Measurements from ENCODE around the gene CMTM3. TPM values are rescaled to one million over a fixed set of nuclear protein-coding genes. Genes with fewer than 3 reads are reported as not detected.

Gene CMTM3
- total RNA-seq, 1 experiment from 2014 or later, result 19.1 TPM

DNA sequence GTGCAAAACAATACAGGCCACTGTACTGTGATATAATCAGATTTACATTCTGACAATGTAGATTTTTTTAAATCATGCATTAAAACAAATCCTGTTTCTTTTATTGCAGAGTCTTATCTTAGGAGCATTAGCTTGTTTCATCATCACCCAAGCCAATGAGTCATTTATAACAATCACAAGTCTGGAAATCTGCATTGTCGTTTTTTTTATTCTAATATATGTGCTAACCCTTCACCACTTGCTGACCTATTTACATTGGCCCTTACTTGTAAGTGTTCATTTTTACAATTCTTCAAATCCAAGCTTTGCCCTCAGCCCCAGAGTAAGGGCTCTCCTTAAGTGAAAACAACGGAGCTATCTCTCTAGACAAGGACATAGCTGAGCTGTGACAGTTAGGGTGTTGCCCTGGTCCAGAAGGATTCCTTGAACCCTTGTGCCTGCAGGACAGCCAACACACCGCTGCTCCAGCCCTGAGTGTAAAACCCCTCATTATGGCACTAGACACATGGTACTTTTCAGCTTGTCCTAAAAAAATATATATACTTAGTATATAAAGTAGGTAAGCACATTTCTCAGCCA is 34.6 kb upstream of the CMTM3 start (continued):
- TF ChIP-seq, protein P1, sequence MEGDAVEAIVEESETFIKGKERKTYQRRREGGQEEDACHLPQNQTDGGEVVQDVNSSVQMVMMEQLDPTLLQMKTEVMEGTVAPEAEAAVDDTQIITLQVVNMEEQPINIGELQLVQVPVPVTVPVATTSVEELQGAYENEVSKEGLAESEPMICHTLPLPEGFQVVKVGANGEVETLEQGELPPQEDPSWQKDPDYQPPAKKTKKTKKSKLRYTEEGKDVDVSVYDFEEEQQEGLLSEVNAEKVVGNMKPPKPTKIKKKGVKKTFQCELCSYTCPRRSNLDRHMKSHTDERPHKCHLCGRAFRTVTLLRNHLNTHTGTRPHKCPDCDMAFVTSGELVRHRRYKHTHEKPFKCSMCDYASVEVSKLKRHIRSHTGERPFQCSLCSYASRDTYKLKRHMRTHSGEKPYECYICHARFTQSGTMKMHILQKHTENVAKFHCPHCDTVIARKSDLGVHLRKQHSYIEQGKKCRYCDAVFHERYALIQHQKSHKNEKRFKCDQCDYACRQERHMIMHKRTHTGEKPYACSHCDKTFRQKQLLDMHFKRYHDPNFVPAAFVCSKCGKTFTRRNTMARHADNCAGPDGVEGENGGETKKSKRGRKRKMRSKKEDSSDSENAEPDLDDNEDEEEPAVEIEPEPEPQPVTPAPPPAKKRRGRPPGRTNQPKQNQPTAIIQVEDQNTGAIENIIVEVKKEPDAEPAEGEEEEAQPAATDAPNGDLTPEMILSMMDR (IDR thresholded peaks at IDR 0.05), result no peak
- TF ChIP-seq, protein P2, sequence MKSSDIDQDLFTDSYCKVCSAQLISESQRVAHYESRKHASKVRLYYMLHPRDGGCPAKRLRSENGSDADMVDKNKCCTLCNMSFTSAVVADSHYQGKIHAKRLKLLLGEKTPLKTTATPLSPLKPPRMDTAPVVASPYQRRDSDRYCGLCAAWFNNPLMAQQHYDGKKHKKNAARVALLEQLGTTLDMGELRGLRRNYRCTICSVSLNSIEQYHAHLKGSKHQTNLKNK (CRISPR knock-in tag; IDR thresholded peaks at IDR 0.05), result no peak
- no peak for TF ChIP-seq ATF1 (CRISPR knock-in tag; IDR thresholded peaks at IDR 0.05)
- TF ChIP-seq OVOL2 (CRISPR knock-in tag; IDR thresholded peaks at IDR 0.05; ENCODE audit: borderline replicate concordance), result no peak
- no peak for TF ChIP-seq NFYB (CRISPR knock-in tag; conservative IDR thresholded peaks at IDR 0.05; ENCODE audit: low read depth)
- TF ChIP-seq, protein P3, sequence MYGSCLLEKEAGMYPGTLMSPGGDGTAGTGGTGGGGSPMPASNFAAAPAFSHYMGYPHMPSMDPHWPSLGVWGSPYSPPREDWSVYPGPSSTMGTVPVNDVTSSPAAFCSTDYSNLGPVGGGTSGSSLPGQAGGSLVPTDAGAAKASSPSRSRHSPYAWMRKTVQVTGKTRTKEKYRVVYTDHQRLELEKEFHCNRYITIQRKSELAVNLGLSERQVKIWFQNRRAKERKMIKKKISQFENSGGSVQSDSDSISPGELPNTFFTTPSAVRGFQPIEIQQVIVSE (CRISPR knock-in tag; IDR thresholded peaks at IDR 0.05; ENCODE audit: borderline replicate concordance), result no peak
- TF ChIP-seq, protein P4, sequence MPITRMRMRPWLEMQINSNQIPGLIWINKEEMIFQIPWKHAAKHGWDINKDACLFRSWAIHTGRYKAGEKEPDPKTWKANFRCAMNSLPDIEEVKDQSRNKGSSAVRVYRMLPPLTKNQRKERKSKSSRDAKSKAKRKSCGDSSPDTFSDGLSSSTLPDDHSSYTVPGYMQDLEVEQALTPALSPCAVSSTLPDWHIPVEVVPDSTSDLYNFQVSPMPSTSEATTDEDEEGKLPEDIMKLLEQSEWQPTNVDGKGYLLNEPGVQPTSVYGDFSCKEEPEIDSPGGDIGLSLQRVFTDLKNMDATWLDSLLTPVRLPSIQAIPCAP (CRISPR knock-in tag; IDR thresholded peaks at IDR 0.05), result no peak
- TF ChIP-seq ZNF263 (CRISPR knock-in tag; IDR thresholded peaks at IDR 0.05; ENCODE audit: low read depth), result no peak
- TF ChIP-seq, protein P5, sequence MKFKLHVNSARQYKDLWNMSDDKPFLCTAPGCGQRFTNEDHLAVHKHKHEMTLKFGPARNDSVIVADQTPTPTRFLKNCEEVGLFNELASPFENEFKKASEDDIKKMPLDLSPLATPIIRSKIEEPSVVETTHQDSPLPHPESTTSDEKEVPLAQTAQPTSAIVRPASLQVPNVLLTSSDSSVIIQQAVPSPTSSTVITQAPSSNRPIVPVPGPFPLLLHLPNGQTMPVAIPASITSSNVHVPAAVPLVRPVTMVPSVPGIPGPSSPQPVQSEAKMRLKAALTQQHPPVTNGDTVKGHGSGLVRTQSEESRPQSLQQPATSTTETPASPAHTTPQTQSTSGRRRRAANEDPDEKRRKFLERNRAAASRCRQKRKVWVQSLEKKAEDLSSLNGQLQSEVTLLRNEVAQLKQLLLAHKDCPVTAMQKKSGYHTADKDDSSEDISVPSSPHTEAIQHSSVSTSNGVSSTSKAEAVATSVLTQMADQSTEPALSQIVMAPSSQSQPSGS (CRISPR knock-in tag; IDR thresholded peaks at IDR 0.05; ENCODE audit: borderline replicate concordance, low read depth), result no peak

DNA sequence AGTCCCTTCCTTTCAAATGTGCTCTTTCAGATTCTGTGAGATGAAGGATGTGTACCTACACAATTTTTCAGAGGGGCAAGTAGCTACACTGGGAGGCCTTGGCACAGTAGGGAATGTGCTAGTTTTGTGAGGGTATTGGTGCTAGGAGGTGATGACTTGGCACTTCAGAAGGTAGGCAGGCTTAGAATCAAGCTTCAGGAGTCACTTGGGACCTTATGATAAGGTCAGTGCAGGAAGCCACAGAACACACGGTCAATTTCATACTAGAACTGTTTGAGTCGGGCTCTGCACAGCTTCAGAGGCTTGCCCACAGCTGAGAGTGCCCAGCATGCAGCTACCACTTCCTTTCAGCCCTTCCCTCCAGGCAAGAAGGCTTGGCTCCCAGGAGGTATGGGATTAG is 32.1 kb upstream of the CMTM3 start:
- no peak for ATAC-seq
- H3K36me3 Mint-ChIP-seq, result peaks cover 2% of the 10 kb centered on the region

DNA sequence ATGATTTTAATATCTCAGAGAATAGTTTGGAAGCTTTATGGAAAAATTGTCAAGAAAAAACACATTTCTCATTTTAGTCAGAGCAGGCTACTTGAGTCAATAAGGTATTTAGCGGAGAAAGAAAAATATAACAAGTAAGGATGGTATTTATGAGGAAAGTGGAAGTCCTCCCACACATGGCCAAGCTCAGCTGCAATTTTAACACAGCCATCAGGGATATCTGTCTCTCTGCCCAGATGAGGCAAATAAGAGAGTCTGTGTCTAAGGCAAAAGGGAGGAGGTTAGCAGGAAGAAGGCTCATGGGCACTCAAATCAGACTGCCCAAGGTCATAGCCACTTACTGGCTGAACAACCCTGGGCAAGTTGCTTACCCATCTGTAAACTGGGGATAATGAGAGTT is 30.4 kb upstream of the CMTM3 start:
- Mint-ChIP-seq H3K27ac (no peak overlapping the region), H3K27me3 (ENCODE audit: low read depth) (peaks cover 27% of the 10 kb centered on the region), H3K4me1 (peaks cover 7% of the 10 kb centered on the region), H3K9me3 (no peaks in the 10 kb centered on the region), H3K36me3 (no peaks in the 10 kb centered on the region), H3K4me3 (no peak overlapping the region)
- TF ChIP-seq, protein P6, sequence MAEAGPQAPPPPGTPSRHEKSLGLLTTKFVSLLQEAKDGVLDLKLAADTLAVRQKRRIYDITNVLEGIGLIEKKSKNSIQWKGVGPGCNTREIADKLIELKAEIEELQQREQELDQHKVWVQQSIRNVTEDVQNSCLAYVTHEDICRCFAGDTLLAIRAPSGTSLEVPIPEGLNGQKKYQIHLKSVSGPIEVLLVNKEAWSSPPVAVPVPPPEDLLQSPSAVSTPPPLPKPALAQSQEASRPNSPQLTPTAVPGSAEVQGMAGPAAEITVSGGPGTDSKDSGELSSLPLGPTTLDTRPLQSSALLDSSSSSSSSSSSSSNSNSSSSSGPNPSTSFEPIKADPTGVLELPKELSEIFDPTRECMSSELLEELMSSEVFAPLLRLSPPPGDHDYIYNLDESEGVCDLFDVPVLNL (CRISPR knock-in tag; IDR thresholded peaks at IDR 0.05; ENCODE audit: borderline replicate concordance, low read depth), result no peak
- ATAC-seq (no peak), DNase-seq (ENCODE audit: low spot score) (no peak)
- ChIA-PET POLR2A (no interaction called here), CTCF (interaction anchor here (2.0 to 2.2 kb wide), 2 partner anchors 15 to 34 kb away, joined by 6 to 11 read pairs; no protein-coding TSS in a partner anchor)

More for the DNA sequence above, 32.1 kb upstream of the CMTM3 start:
- Mint-ChIP-seq H3K27ac (no peak overlapping the region), H3K4me1 (no peaks in the 10 kb centered on the region), H3K9me3 (peaks cover 1% of the 10 kb centered on the region), H3K27me3 (ENCODE audit: low read depth) (peaks cover 10% of the 10 kb centered on the region), H3K4me3 (no peak overlapping the region)
- CTCF ChIA-PET, result interaction anchor here (1.5 kb wide), 1 partner anchor 17 kb away, joined by 5 read pairs; no protein-coding TSS in a partner anchor
- TF ChIP-seq NFE2L1 (CRISPR knock-in tag; IDR thresholded peaks at IDR 0.05), result no peak
- TF ChIP-seq ZBTB21 (CRISPR knock-in tag; IDR thresholded peaks at IDR 0.05; ENCODE audit: borderline replicate concordance), result no peak
- TF ChIP-seq, protein P4 (CRISPR knock-in tag; IDR thresholded peaks at IDR 0.05), result no peak
- no peak for TF ChIP-seq CREM (CRISPR knock-in tag; IDR thresholded peaks at IDR 0.05)
- TF ChIP-seq SP1 (CRISPR knock-in tag; conservative IDR thresholded peaks at IDR 0.05), result no peak
- TF ChIP-seq, protein P6 (CRISPR knock-in tag; IDR thresholded peaks at IDR 0.05; ENCODE audit: borderline replicate concordance, low read depth), result no peak
- TF ChIP-seq NR2C2 (CRISPR knock-in tag; IDR thresholded peaks at IDR 0.05), result no peak
- POLR2A ChIA-PET, result no interaction called here
- DNase-seq (ENCODE audit: low spot score), result no peak
